ENCODE data around the gene ITSN2.

ITSN2 gene

DNA sequence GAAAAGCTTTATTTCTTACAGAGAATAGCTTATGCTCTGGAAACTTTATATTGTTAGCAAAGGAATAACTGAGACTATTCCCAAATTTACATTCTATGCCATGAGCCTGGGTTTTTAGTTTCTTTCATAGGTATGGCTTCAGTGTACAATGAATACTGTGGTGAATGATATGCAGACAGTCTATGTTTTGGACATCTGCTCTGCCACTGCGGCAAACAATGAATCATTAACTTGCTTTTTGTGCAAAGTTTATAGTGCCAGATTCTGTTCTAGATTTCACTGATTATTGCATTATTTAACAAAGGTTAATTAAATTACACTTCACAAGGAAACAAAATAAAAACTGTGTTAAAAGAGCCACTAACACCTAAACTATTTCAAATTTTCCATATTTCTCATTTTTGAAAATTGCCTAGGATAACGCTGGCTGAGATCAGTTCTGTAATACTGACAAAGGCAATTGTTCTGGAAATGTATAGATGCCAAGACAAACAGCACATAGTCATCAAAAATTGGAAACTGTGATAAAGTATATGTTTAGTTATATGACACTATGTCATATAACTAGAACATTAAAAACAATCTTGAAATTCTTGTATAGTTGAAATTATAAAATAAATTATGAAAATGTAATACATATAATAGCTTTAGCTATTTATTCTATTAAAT is 74.7 kb downstream of the ITSN2 start:
- Histone ChIP-seq H3K4me3 (no peak overlapping the region), H3K27ac (no peak overlapping the region)
- no peak for DNase-seq (ENCODE audit: low spot score)
- no peak for TF ChIP-seq CTCF (IDR thresholded peaks at IDR 0.05)

DNA sequence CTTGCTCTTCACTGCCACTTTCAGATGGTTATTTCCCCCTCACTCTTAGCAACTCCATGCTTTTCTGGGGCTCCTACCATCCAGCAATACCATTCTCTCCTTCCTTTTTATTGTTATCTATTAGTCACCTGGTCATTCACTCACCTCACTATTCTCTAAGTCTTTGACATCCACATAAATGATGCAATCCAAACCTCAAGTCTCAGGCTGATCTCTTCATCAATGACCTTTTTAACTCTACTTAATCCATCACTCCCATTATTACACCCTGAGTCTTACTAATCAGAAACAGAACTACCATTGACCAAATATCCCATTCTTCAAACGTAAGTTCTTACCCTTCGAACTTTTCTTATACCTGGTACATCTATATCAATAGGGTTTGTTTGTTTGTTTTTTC is 79.7 kb downstream of the ITSN2 start:
- Histone ChIP-seq H3K27ac (no peak overlapping the region), H3K4me3 (no peak overlapping the region)
- no peak for DNase-seq (ENCODE audit: low spot score)
- TF ChIP-seq CTCF (IDR thresholded peaks at IDR 0.05) = no peak

DNA sequence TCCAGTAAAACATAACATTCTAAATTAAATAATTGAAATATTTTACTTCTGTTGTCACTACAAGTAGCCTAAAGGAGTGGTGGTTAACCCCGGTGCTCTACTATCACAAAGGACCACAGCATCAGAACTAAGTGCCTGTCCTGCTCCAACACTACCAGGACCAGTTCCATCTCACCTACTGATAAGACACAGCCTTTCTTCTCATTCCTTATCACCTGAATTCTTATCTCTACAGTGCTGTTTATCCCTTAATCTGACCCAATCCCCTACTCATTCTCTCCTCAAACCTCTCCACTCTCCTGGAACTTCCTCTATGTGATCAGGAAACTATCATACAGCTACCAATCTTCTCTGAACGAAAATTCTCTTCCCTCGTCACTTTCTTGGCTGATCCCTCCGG is 80.2 kb downstream of the ITSN2 start:
- no peak for TF ChIP-seq CTCF (IDR thresholded peaks at IDR 0.05)
- DNase-seq (ENCODE audit: low spot score) = no peak
- Histone ChIP-seq H3K27ac (no peak overlapping the region), H3K4me3 (no peak overlapping the region)

DNA sequence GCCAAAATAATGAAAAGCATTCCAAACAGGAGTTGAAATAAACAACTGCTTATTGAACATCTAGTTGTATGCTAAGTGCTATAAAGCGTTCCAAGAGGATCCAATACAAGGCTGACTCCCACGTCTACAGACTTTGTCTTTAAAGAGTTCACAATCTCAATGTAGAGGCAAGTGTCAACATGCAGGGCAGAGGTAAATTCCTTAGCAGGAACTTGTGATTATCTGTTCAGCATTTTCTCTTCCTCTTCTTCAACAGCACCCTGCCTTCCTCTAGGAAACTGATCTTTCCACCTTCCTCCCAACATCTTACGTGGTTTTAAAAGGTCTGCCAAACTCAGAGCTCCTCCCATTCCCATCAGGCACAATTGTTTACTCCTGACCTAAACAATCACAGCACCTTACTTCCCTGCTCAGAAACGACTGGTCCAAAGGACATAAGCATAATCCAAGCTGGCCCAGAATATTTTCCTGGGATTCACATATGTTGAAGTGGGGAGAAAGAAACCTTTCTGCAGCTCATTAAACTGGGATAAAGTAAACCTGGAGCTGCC is 83.9 kb downstream of the ITSN2 start:
- no peak overlapping the region for H3K4me3 ChIP-seq
- TF ChIP-seq CTCF (IDR thresholded peaks at IDR 0.05) = no peak
- H3K27ac ChIP-seq = no peak overlapping the region
- DNase-seq (ENCODE audit: low spot score) = no peak

GRCh38 chr2:24274809-24275208 is 85.5 kb downstream of the ITSN2 start:
- Histone ChIP-seq H3K27ac (no peak overlapping the region), H3K4me3 (no peak overlapping the region)
- TF ChIP-seq CTCF (IDR thresholded peaks at IDR 0.05) = no peak

DNA sequence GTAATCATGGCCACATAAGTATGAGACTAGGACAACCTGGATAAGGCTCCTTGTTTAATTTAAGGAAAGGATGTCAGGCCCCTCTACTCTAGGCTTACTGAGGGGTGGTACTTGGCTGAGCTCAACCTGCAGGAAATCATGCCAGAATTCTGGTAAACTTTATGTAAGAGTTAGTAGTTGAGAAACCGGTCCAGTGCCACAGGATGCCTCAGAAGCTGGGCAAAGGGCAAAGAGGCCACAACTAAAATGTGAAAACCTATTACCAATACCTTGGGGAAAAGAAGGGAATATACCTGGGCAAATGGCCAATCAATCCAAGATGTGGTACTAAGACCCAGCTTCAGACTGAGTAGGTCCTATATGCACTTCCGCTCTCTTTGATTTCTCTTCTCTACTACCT is 86.7 kb downstream of the ITSN2 start:
- no peak overlapping the region for H3K4me3 ChIP-seq
- no peak for DNase-seq (ENCODE audit: low spot score)
- H3K27ac ChIP-seq = no peak overlapping the region
- TF ChIP-seq CTCF (IDR thresholded peaks at IDR 0.05) = no peak

More at GRCh38 chr2:24274809-24275208, 85.5 kb downstream of the ITSN2 start:
- no peak for DNase-seq (ENCODE audit: low spot score)

DNA sequence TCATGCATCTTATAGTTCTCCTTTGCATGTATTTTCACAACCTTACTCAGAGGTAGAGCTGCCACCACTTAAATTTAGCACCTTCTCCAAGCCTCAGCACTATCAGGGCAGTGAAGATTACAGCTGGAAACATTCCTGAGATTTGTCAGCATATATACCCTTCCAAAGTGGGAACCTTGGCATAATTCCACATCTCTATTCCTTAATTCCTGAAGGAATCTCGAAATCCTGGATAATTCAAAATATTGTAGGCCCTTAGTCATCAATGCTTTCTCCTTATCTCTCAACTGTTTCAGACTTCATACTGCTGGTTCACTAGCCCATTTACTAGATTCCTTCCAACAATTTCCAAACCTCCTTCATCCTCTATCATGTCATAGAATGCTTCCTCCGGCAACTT is 87.4 kb downstream of the ITSN2 start:
- no peak overlapping the region for H3K27ac ChIP-seq
- no peak for TF ChIP-seq CTCF (IDR thresholded peaks at IDR 0.05)
- H3K4me3 ChIP-seq = no peak overlapping the region
- no peak for DNase-seq (ENCODE audit: low spot score)
